HFF-Myc (cell line): ENCODE results near the gene NDUFAF8.

Source experiments
- DNase-seq: peaks from one replicate; pipeline ENCODE4 v3.0.0-alpha.2; 2011; ENCODE audit warnings: low read depth; ENCODE audit errors: extremely low read depth
- H3K4me3 ChIP-seq: replicated peaks from 2 replicates; pipeline ENCODE4 v1.5.1; 2011; ENCODE audit warnings: low read depth, mild to moderate bottlenecking, control low read depth, low read length
- TF ChIP-seq, protein P1 (sequence below): IDR thresholded peaks from 2 replicates; pipeline ENCODE4 v1.5.1; 2012; ENCODE audit warnings: mild to moderate bottlenecking, low read depth, low read length, control low read depth; ENCODE audit errors: missing control alignments

Gene NDUFAF8

DNA sequence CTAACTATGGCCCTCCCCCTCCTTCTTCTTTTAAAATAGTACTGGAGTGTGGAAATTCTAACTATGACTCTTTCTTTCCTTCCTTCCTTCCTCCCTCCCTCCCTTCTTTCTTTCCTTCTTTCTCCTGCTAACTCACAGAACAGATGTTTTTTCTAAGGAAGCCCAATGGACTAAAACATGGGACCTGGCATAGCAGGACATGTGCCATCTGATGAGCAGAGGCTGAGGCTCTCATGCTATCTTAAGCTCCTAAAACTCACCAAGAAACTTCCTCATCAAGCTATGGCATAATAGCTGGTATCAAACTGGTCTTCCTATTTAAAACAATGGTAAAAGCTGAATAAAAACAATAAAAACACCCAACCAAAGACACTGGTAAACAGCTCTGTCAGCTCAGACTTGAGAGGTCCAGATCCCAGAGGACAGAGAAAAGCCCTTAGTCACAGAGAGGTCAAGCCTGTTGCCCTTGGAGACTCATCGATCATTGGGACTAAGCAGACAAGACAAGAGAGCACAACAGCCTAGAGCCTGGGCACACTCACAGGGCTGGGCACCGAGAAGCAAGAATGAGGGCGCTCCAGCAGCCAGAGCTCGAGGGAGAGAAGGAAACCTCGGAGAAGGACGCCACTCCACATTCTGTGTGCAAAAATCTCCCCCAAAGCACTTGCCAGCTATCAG lies 28.4 kb downstream of the NDUFAF8 start:
- H3K4me3 ChIP-seq = no peak overlapping the region
- TF ChIP-seq, protein P1, sequence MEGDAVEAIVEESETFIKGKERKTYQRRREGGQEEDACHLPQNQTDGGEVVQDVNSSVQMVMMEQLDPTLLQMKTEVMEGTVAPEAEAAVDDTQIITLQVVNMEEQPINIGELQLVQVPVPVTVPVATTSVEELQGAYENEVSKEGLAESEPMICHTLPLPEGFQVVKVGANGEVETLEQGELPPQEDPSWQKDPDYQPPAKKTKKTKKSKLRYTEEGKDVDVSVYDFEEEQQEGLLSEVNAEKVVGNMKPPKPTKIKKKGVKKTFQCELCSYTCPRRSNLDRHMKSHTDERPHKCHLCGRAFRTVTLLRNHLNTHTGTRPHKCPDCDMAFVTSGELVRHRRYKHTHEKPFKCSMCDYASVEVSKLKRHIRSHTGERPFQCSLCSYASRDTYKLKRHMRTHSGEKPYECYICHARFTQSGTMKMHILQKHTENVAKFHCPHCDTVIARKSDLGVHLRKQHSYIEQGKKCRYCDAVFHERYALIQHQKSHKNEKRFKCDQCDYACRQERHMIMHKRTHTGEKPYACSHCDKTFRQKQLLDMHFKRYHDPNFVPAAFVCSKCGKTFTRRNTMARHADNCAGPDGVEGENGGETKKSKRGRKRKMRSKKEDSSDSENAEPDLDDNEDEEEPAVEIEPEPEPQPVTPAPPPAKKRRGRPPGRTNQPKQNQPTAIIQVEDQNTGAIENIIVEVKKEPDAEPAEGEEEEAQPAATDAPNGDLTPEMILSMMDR = no peak
- DNase-seq = no peak

DNA sequence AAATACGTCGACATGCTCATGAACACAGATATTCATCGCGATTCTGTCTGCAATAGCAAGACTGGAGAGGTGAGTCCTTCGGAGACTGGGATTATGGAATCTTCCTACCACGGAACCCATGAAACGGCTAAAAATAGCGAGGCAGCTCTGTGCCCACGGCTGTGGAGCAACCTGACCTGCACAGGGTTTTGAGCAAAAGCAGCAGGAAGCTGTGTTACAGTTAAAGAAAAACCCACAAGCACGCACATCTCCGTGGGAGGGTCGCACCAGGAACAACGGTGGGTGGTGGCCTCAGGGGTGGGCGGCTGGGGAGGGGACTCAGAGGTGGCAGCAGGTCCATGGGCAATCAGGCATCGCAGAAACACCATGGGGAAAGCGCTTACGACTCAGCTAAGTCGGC lies 31.2 kb downstream of the NDUFAF8 start:
- no peak overlapping the region for H3K4me3 ChIP-seq
- TF ChIP-seq, protein P1 = no peak
- DNase-seq = no peak

DNA sequence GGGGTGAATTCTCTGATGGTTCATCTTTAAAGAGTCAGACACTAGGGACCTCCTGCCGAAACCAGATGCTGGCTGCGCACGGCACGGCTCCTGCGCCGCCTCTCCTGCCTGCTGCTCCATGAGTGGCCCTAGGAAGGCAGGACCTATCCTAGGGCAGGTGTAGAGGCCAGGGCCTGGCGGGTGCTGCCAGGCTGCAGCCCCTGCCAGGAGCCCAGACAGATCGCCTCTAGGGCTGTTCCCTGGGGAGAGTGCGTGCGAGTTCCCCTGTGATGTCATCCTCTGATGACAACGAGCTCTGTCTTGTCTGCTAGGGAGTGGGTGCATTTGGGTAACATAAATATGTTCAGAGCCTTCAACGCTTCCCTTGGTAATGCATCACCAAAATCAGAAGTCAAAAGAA lies 32.1 kb downstream of the NDUFAF8 start:
- no peak for DNase-seq
- TF ChIP-seq, protein P1 = no peak
- no peak overlapping the region for H3K4me3 ChIP-seq

DNA sequence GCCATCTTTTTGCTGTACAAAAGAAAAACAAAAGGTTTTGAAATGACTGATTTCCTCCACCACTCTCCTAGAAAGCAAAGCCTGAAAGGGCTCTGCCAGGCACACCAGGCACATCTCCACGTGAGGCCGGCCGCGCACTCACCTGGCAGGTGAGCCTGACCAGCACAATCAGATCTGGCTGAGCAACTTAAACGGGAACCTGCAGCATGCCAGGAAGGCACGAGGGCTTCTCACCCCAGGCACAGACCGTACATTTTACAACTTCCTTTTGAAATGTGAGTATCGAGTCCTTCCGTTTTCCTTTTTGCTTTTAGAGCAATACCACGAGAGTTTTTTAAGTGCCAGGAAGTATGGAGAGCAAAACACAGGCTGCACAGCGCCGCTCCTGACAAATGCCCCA lies 33.5 kb downstream of the NDUFAF8 start:
- TF ChIP-seq, protein P1 = no peak
- DNase-seq = no peak

DNA sequence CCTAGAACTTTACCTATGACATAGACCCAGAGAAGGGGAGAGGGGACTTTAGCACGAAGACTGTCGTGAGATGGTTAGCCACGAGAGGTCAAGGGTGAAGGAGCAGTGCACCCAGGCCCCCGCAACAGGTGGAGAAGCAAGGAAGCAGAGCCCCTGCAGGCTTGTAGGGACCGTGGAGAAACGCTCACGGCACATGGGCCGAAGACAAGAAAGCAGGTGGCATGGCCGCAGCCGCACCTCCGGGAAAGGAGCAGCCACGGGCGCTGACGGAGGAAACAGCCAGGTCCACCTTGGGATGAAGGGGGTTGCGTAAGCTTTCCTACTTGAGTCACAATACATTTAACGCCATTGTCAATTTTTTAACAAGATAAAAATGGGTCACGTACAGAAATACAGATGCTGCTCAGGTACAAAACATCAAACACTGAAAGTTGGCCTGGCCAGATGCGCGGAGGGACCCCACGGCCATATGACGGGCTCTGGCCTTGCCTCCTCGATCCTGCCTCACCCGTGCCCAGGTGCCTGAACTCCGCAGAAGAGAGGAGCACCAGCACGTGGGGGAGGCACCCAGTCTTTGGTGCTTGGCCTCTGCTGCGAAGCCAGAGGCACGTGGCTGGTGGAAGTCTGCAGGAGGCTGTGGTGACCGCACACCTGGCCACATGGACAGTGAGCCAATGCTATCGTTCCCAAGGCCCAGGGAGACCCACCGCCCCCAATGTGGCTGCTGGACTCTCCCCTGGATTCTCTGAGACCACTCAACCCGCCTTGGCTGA lies 34.8 kb downstream of the NDUFAF8 start:
- TF ChIP-seq, protein P1 = no peak
- H3K4me3 ChIP-seq = no peak overlapping the region
- DNase-seq = no peak

More for the DNA sequence above, 33.5 kb downstream of the NDUFAF8 start:
- H3K4me3 ChIP-seq = no peak overlapping the region

DNA sequence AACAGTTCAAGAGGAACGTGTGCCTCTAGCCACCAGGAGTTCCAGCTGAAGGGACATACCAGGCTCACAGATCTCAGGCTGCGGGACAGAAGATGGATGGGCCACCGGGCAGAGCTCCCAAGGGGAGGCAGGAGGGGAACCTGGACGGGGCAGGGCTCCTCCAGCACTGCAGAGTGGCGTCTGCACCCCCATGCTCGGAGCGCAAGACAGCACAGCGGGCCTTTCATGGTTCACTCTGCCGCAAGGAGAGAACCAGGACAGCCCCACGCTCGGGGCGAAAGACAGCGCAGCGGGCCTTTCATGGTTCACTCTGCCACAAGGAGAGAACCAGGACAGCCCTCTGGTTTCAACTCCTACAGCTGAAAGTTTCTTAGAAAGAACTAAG lies 35.3 kb downstream of the NDUFAF8 start:
- H3K4me3 ChIP-seq = no peak overlapping the region
- DNase-seq = no peak
- TF ChIP-seq, protein P1 = no peak
